GM18526 (cell line): ENCODE results near the gene TCF7L2.

Experiments
- POLR2A ChIP-seq: IDR thresholded peaks from 3 replicates; pipeline ENCODE4 v1.6.1; 2011; ENCODE audit not compliant: insufficient read length; ENCODE audit errors: extremely low read depth

TCF7L2 gene

DNA sequence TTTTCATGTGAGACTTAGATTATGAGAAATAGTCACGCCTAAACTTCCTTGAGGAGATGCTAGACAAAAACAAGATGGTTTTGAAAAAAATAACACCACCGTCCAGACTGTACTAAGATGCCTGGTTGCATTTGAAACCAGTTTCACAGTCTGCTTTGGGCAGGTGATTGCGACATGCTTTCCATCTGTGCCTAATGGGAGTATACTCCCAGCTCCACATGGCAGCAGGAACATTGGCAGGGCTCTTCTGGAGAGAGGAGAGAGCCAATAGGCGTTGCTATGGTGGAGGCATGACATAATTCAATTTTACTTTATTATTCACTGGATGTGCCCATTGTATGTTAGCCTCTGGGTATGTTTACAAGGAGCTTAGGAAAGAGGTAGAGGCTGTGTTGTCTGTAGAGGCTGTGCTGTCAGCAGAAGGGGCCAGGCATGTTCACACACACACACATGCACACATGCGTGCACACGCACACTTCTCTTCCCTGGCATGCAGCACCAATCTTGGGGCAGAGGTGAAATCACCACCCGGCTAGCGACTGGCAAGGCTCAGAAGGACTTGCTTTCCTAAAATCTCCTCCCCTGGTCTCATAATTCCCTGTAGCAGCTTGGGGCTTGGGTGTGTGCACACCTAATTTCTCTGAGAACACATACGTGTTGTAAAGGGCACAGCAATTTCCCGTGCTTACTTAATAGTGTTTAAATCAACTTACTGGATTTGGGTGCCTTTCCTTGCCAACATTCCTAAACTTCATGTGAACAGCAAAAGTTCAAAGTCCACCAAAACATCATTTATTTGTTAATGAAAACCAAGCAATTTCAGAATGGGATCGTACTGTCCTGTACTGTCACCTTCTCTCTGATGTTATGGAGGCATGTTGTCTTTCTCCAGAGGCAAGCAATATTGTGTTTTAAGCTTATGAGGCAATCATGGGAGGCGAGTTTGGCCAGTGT lies 162.1 kb downstream of the TCF7L2 start:
- TF ChIP-seq POLR2A, result no peak

DNA sequence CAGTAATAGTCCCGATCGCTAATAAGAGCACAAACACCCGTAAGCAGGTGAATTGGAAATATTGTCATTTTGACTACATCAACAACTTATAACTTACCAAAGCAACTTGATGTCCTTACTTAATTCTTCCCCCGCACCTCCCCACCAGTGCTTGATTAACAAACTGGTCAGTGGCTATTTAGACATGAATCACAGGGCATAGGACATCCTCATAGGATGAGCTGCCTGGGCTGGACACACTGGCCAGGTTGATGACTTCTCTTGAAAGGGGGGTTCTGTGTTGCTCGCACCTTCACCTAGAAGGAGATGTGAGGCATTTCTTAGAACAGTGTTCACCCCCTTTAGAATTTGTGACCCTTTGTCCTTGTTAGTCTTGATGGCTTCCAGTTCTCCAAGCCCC lies 163.2 kb downstream of the TCF7L2 start:
- no peak for TF ChIP-seq POLR2A

GRCh38 chr10:113113918-113114317 lies 163.9 kb downstream of the TCF7L2 start:
- TF ChIP-seq POLR2A, result no peak

- TF ChIP-seq POLR2A, result no peak
These were observed 165.5 kb downstream of the TCF7L2 start for GRCh38 chr10:113115556-113115955.

DNA sequence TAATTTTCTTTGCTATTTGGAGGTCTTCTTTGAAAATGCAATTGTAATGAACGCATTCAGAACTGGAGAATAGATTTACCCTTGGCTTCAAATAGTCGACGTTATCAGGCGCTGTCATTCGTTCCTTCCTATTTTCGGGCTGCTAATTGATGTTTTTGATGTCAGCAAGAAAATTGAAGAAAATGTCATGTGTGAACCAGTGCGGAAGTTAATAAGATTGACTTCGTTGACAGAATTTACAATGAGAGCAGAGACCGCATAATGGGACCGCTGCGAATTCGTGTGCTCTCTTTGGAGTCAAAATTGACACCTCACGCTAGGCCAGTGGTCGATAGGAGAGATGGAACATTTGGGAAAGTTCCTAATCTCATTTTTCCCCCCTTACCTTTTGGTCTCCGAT lies 168.8 kb downstream of the TCF7L2 start:
- no peak for TF ChIP-seq POLR2A

DNA sequence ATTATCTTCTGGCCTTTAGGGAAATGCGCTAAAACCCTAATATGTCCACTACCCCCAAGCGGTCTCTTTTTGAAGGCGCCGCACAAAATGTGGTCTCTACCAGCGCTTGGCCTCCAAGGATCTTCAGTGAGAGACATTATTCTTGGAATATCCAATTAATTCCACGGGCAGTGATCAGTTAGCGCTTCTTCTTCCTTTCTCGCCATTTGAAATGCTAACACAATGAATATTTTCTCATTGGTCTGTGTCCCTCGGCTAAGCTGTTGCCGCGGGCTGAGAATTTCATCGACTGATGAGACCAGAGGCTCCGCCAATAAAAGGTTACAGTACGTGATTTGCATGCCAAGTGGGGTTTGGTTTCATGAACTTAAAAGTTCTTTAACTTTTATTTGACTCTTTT lies 169.8 kb downstream of the TCF7L2 start:
- no peak for TF ChIP-seq POLR2A

GRCh38 chr10:113121153-113121552 lies 171.1 kb downstream of the TCF7L2 start:
- no peak for TF ChIP-seq POLR2A

DNA sequence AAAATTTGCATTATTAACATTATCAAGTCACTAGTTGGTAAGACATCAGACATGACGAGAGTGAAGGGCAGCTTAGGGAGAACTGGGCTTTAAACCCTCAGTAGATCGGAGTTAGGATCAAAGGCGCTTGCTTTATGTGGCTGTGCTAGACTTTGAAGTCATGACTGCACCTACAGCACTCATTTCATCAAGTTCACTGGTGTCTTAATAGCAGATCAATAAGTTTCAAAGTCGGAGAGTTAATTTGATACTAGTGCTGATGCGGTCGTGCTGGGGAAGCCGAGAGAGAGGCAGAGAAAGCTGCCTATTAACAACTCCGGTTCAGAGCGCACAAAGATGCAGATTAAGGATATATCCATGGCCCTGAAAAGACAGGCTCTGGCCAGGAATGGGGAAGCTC lies 172.9 kb downstream of the TCF7L2 start:
- no peak for TF ChIP-seq POLR2A

DNA sequence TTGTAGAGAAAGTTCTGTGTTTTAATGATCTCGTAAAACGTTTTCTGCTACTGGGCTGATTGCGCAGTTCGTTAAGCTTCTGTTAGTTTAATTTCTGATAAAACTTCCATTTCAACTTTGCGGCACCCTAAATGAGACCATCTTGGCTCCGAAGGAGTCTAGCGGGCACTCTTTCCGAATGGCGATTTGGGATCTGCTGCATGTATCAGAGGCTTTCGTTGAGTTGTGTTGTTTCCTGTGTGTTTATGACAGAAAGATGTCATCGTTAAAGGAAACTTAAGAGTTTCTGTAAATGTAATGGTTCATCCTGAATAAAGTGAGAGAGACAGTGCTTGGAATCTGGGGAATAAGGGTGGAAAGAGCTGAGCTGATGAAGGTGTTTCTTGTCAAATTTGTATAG lies 174.7 kb downstream of the TCF7L2 start:
- no peak for TF ChIP-seq POLR2A

GRCh38 chr10:113125612-113126011 lies 175.6 kb downstream of the TCF7L2 start:
- TF ChIP-seq POLR2A, result no peak

DNA sequence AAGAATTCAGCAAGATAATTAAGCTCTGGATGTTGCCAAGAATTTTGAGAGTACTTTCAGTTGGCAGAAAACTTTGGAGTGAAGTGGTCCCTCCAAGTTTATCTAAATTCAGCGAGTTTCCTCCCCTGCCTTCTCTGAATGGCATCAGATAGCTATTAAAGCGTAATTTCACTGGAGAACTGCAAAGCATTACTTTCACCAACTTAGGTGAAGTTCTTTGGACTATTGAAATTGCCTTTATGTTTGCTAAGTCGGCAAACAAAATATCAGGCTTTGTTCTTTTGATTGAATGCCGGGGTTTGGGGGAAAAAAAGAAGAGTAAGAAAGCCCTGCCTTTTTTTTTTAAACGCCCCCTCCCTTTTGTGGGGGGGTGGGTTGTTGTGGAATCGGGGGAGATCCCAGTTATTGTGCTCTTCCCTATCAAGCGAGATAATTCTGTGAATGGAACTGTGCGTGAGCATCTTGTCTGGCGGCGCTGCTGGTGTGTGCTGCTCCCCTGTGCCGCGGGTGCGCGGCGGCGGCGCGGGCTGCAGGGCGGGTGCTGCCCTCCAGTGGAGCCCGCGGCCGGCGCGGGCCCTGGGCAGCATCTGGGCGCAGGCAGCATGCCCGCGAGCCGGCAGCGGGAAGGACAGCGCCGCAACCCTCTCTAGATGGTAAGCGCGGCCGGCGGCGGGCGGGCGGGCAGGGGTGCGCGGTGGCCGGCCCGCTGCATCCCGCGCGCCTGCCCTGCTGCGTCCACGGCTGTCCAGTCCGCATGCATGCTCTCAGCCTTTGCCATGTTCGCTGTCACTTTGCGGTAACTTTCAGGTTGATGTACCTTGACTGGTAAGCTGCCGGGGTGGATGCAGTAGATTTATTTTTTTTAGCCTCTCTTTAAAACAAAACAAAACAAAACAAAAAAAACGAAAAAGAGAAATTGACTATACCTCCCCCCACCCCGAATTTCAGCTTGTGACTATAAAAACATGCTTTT lies 176.5 kb downstream of the TCF7L2 start:
- TF ChIP-seq POLR2A, result no peak

DNA sequence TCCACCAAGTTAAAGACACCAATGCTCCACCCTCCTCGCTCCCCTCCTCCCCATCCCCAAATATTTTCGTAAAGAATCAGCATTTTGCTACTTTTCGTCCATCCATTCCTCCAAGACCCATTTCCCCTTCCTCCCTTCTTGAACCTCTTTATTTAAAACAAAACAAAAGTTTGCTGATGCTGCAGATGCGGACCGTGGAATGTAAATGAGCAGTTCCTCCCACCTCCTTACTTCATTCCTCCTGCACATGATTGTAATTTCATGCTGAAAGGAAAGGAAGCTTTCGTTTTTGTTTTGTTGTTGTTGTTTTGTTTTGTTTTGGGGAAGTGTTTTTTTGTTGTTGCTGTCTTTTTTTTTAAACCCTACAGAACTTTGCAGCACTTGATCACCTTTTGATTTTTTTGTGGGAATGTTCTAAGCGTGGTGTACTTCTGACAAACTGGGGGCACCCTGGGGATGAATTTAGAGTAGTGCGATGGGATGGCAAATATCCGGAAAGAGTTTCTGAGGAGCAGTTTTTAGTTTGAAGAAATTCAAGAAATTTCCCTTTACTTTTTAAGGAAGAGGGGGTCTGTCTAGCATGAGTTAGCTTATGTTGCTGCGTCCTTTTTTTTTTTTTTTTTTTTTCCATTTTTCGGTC lies 177.3 kb downstream of the TCF7L2 start:
- no peak for TF ChIP-seq POLR2A

GRCh38 chr10:113127901-113128283 lies 177.8 kb downstream of the TCF7L2 start:
- TF ChIP-seq POLR2A, result no peak

DNA sequence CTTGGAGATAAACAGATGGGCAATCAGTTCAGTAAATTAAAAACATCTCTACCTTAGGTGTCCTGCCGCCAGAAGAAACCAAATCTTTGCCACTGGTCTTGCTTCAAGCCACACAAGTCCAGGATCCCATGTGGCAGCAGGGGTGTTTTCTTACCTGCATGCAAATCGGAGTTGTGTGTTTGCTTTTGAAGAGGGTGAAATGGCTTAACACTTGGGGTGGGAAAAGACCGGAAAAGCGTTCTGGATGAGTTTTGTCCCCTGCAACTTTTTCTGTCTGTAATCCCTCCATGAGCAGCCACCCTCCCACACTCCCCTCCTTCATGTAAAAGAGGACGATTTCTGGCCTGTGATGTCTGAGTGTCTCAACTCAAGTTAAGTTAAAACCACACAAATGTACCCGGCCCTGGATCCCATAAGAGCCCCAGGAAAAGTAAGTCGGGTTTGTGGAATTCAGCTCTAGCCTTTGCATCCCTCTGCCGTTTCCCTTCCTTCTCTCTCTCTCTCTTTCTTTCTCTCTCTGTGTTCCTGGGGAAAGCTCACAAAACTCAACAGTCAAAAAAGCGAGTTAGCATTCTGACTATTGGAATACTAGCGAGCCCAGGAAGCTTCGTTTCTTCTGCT lies 178.5 kb downstream of the TCF7L2 start:
- TF ChIP-seq POLR2A, result no peak

- no peak for TF ChIP-seq POLR2A
These were observed 179.1 kb downstream of the TCF7L2 start for GRCh38 chr10:113129117-113129516.

DNA sequence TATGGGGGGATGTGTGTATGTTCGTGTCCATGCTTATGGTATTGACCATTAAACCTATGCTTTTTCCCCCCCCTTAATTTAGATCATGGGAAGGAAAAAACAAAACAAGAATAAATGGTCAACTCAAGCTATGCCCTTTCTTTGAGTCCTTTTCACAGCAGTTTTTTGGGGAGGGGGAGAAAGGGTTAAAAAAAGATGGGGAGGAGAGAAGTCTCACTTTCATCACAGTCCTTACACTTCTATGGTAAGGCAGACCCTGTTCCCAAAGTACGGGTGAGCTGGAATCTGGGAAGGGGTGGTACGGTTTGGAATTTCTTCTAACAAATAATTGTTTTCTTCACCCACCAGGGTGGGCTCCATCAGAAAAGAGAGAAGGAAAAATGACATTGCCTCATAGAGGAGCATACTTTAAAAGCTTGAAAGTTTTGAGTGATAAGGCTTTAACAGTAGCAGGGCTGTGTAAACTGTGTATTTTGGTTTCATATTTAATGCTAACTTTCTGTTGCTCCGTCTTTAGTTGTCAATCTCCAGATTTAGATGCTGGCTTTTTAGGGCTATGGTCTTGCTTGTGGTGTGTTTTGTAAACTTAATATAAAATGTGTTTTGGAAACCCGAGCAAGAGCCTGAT lies 180.1 kb downstream of the TCF7L2 start:
- no peak for TF ChIP-seq POLR2A
